Stomach (tissue), 4 donors: ENCODE measurements around the gene PPP4R2.

Experiments
- EP300 ChIP-seq: sonication (generic); formaldehyde crosslinking; IDR thresholded peaks from one replicate; pipeline ENCODE4 v1.6.1; 2017; ENCODE audit warnings: antibody characterized with exemption
- POLR2A ChIP-seq, 4 donors: fragments of 450-650 bp; IDR thresholded peaks; one replicate each; pipeline ENCODE4 v1.6.1; 2016; ENCODE audit warnings: antibody characterized with exemption in 4 of 4, control low read depth in 2 of 4, mild to moderate bottlenecking in 1 of 4, moderate library complexity in 1 of 4
- POLR2AphosphoS5 ChIP-seq, 3 donors: sonication (generic); formaldehyde crosslinking; IDR thresholded peaks; one replicate each; pipeline ENCODE4 v1.6.1; 2016; ENCODE audit warnings: antibody characterized with exemption in 3 of 3
- TF ChIP-seq, protein P1 (sequence below), 7 experiments: fragments of 450-650 bp in 4 of 7; fragments of 200-600 bp in 3 of 7; sonication (generic) in 3 of 7; IDR thresholded peaks; one replicate each; pipeline ENCODE4 v1.5.1; 2016 to 2019; ENCODE audit warnings: antibody characterized with exemption in 7 of 7, control low read depth in 2 of 7, mild to moderate bottlenecking in 1 of 7

DNA sequence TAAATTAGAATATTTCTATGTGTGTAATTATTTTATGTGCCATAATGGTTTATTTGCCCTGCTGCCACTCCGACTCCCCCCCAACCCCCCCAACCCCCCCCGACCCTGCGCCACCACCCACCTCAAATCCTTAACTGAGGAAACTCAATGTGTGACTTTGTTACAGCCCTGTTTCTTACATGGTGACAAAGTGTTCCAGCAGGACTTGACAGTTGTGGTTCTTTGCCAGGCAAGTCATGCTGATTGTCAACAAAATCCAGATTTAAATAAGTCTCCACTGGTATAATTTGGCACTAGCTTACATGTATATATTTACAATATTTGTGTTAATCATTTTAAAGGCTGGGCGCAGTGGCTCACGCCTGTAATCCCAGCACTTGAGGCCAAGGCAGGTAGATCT lies 72.6 kb downstream of the PPP4R2 start:
- no peak for TF ChIP-seq POLR2A (IDR thresholded peaks at IDR 0.05)
- TF ChIP-seq EP300, result no peak
- TF ChIP-seq, protein P1, sequence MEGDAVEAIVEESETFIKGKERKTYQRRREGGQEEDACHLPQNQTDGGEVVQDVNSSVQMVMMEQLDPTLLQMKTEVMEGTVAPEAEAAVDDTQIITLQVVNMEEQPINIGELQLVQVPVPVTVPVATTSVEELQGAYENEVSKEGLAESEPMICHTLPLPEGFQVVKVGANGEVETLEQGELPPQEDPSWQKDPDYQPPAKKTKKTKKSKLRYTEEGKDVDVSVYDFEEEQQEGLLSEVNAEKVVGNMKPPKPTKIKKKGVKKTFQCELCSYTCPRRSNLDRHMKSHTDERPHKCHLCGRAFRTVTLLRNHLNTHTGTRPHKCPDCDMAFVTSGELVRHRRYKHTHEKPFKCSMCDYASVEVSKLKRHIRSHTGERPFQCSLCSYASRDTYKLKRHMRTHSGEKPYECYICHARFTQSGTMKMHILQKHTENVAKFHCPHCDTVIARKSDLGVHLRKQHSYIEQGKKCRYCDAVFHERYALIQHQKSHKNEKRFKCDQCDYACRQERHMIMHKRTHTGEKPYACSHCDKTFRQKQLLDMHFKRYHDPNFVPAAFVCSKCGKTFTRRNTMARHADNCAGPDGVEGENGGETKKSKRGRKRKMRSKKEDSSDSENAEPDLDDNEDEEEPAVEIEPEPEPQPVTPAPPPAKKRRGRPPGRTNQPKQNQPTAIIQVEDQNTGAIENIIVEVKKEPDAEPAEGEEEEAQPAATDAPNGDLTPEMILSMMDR (IDR thresholded peaks at IDR 0.05), result no peak
- no peak for TF ChIP-seq POLR2AphosphoS5 (IDR thresholded peaks at IDR 0.05)
